HCT116 (cell line): ENCODE results near the gene VPS26A. TPM values are rescaled to one million over a fixed set of nuclear protein-coding genes. Genes with fewer than 3 reads are reported as not detected.
"Not testable (repeated sequence)": the region's sequence is repeated elsewhere in the genome, so short reads cannot be mapped to it uniquely, and the experiment has no call there.

Experiments used
- ATAC-seq: fragments of 200-7000 bp; cut with Tn5 transposase; 2 replicates; pipeline ENCODE4 v1.9.1; 2020; ENCODE audit warnings: mild to moderate bottlenecking, moderate library complexity
- BruUV-seq: library from RNA; stranded (reverse); fragments of 400-500 nt; replicated peaks from 2 replicates; lab custom pipeline; 2021; lab: Mats Ljungman, UMichigan
- CTCF ChIA-PET: fragments of 300-600 bp; sonication (Branson Sonifier 250); formaldehyde crosslinking; loops from one replicate; lab custom pipeline; 2021; ENCODE audit warnings: antibody characterized with exemption; lab: Charles Lee
- POLR2A ChIA-PET: fragments of 300-600, 350-600 bp; sonication (Branson Sonifier 250); formaldehyde crosslinking; loops from one replicate; lab custom pipeline; 2021; ENCODE audit warnings: antibody characterized with exemption; lab: Charles Lee
- RAD21 ChIA-PET, 2 experiments: fragments of 300-600 bp; sonication (Branson Sonifier 250); formaldehyde crosslinking; loops; one replicate each; lab custom pipeline; 2023; ENCODE audit warnings: low total read pairs in 2 of 2; ENCODE audit not compliant: uncharacterized antibody in 2 of 2, unreplicated experiment in 2 of 2, low non-redundant PET in 1 of 2; lab: Charles Lee
- DNase-seq: peaks from one replicate; pipeline ENCODE4 v3.0.0-alpha.2; 2010; ENCODE audit warnings: low read depth, low spot score
- H2AFZ ChIP-seq: fragments of 200-600 bp; shearing (Covaris generic), sonication (generic); 2 replicates; pipeline ENCODE4 v1.6.1; 2017; ENCODE audit warnings: low read depth, mixed run types, mixed read lengths, antibody characterized with exemption, low read length; ENCODE audit not compliant: poor library complexity, severe bottlenecking
- H3K27ac ChIP-seq: 2 replicates; pipeline ENCODE4 v1.5.1; 2012; ENCODE audit warnings: low read depth, low read length
- H3K27me3 ChIP-seq: fragments of 200-600 bp; sonication (generic); 2 replicates; pipeline ENCODE4 v1.6.1; 2016; ENCODE audit warnings: mixed run types, low read length, mixed read lengths; ENCODE audit not compliant: insufficient read depth
- H3K36me3 ChIP-seq, 2 experiments: fragments of 200-500 bp in 1 of 2; fragments of 200-600 bp in 1 of 2; sonication (Bioruptor generic) in 1 of 2; sonication (generic) in 1 of 2; 2 replicates each; pipeline versions ENCODE4 v1.5.1 to v1.6.1; 2014 to 2016; ENCODE audit warnings: low read length in 2 of 2, inconsistent platforms in 1 of 2, mixed read lengths in 1 of 2, mixed run types in 1 of 2; ENCODE audit not compliant: insufficient read depth in 2 of 2, control insufficient read depth in 1 of 2
- H3K4me1 ChIP-seq, 2 experiments: fragments of 200-600 bp in 1 of 2; sonication (generic) in 1 of 2; 2 replicates each; pipeline versions ENCODE4 v1.5.1 to v1.6.1; 2012 to 2017; ENCODE audit warnings: low read length in 2 of 2, inconsistent platforms in 1 of 2, mild to moderate bottlenecking in 1 of 2, mixed read lengths in 1 of 2, mixed run types in 1 of 2, moderate library complexity in 1 of 2; ENCODE audit not compliant: insufficient read depth in 2 of 2, control insufficient read depth in 1 of 2
- H3K4me2 ChIP-seq: fragments of 200-600 bp; sonication (generic); 2 replicates; pipeline ENCODE4 v1.6.1; 2017; ENCODE audit warnings: mixed run types, low read length, mixed read lengths
- H3K4me3 ChIP-seq, 2 experiments: fragments of 200-600 bp in 1 of 2; sonication (generic) in 1 of 2; replicated peaks in 1 of 2; 2 replicates each; pipeline ENCODE4 v1.5.1; 2011 to 2016; ENCODE audit warnings: low read length in 2 of 2, control low read depth in 1 of 2, low read depth in 1 of 2, mild to moderate bottlenecking in 1 of 2, mixed read lengths in 1 of 2, mixed run types in 1 of 2
- H3K79me2 ChIP-seq: fragments of 200-600 bp; sonication (generic); 2 replicates; pipeline ENCODE4 v1.6.1; 2017; ENCODE audit warnings: mild to moderate bottlenecking, mixed run types, low read length, moderate library complexity, mixed read lengths; ENCODE audit not compliant: insufficient read depth
- H3K9ac ChIP-seq: fragments of 200-600 bp; sonication (generic); 2 replicates; pipeline ENCODE4 v1.6.1; 2016; ENCODE audit warnings: low read length, mixed read lengths
- H3K9me2 ChIP-seq: fragments of 200-600 bp; sonication (generic), shearing (Covaris generic); 2 replicates; pipeline ENCODE4 v1.6.1; 2017; ENCODE audit warnings: mixed run types, mild to moderate bottlenecking, moderate library complexity; ENCODE audit not compliant: insufficient read depth
- H3K9me3 ChIP-seq, 2 experiments: fragments of 200-500 bp in 1 of 2; fragments of 200-600 bp in 1 of 2; sonication (Bioruptor generic) in 1 of 2; sonication (generic) in 1 of 2; 2 replicates each; pipeline ENCODE4 v1.6.1; 2014 to 2017; ENCODE audit warnings: low read length in 2 of 2, mixed read lengths in 2 of 2, inconsistent platforms in 1 of 2, low read depth in 1 of 2, mild to moderate bottlenecking in 1 of 2, mixed run types in 1 of 2, moderate library complexity in 1 of 2; ENCODE audit not compliant: control insufficient read depth in 1 of 2, insufficient read depth in 1 of 2
- H4K20me1 ChIP-seq: fragments of 200-600 bp; sonication (generic), shearing (Covaris generic); 2 replicates; pipeline ENCODE4 v1.6.1; 2017; ENCODE audit warnings: mixed run types, mild to moderate bottlenecking, moderate library complexity; ENCODE audit not compliant: insufficient read depth
- CBX3 ChIP-seq: IDR thresholded peaks from 2 replicates; pipeline ENCODE4 v1.6.1; 2012; ENCODE audit warnings: low read depth
- EZH2 ChIP-seq: fragments of 200-600 bp; sonication (generic); IDR thresholded peaks from 2 replicates; pipeline ENCODE4 v1.6.1; 2017; ENCODE audit warnings: antibody characterized with exemption, mixed run types
- FOSL1 ChIP-seq: IDR thresholded peaks from 2 replicates; pipeline ENCODE4 v1.6.1; 2012; ENCODE audit warnings: low read depth
- JUND ChIP-seq: IDR thresholded peaks from 2 replicates; pipeline ENCODE4 v1.6.1; 2012
- POLR2A ChIP-seq: IDR thresholded peaks from 2 replicates; pipeline ENCODE4 v1.7.0; 2011; ENCODE audit warnings: borderline replicate concordance; ENCODE audit not compliant: insufficient read depth, insufficient read length; ENCODE audit errors: extremely low read depth
- SIN3A ChIP-seq: IDR thresholded peaks from 2 replicates; pipeline ENCODE4 v1.6.1; 2012; ENCODE audit warnings: low read depth
- TCF7L2 ChIP-seq: IDR thresholded peaks from 2 replicates; pipeline ENCODE4 v1.7.0; 2011; ENCODE audit warnings: borderline replicate concordance, inconsistent platforms; ENCODE audit not compliant: insufficient read depth, insufficient read length; ENCODE audit errors: extremely low read depth
- YY1 ChIP-seq: IDR thresholded peaks from 2 replicates; pipeline ENCODE4 v1.6.1; 2011; ENCODE audit warnings: low read length, low read depth, moderate library complexity, mild to moderate bottlenecking; ENCODE audit not compliant: insufficient replicate concordance; ENCODE audit errors: extremely low read depth
- ZNF274 ChIP-seq: fragments of 200-500 bp; sonication (Bioruptor generic); IDR thresholded peaks from 2 replicates; pipeline ENCODE4 v1.6.1; 2014; ENCODE audit warnings: mild to moderate bottlenecking, low read depth, low read length, inconsistent platforms
- intact Hi-C: fragments of 100-400 bp; cut with micrococcal nuclease; formaldehyde crosslinking; loops from 2 replicates; pipeline ENCODE4 v1.10.0; 2022
- total RNA-seq: library from RNA; stranded (reverse); gene quantifications from one replicate; pipeline ENCODE4 v1.2.1, GENCODE V29; 2021; ENCODE audit not compliant: unreplicated experiment

Gene VPS26A
- total RNA-seq, 1 experiment from 2014 or later: 65.1 TPM

- Histone ChIP-seq H2AFZ (no peak overlapping the region), H3K9me3 (no peaks in the 10 kb centered on the region), H3K4me1 (no peaks in the 10 kb centered on the region), H3K9me2 (no peaks in the 10 kb centered on the region), H4K20me1 (no peaks in the 10 kb centered on the region), H3K4me3 (no peak overlapping the region), H3K36me3 (peaks cover 6 to 13% of the 10 kb centered on the region in 2 experiments; a peak in 2 of 4 replicates), H3K4me2 (no peak overlapping the region), H3K9ac (no peak overlapping the region), H3K27me3 (no peaks in the 10 kb centered on the region), H3K79me2 (no peaks in the 10 kb centered on the region), H3K27ac (no peak overlapping the region)
- ATAC-seq (no peak), DNase-seq (no peak)
- TF ChIP-seq FOSL1 (no peak), POLR2A (no peak), SIN3A (no peak), TCF7L2 (no peak), CBX3 (no peak), YY1 (no peak), ZNF274 (no peak), EZH2 (no peak), JUND (no peak)
- intact Hi-C loops: no loop called here
- ChIA-PET CTCF (no interaction called here), RAD21 (no interaction called here), POLR2A (no interaction called here)
- no TSS peak for BruUV-seq
Measured at GRCh38 chr10:69172241-69172982, 48.4 kb downstream of the VPS26A start.

- H3K79me2 ChIP-seq, CTCF ChIA-PET, H3K9me3 ChIP-seq, H3K4me3 ChIP-seq, POLR2A ChIA-PET, RAD21 ChIA-PET, H3K9me2 ChIP-seq, BruUV-seq, DNase-seq, H4K20me1 ChIP-seq, intact Hi-C loops, H3K9ac ChIP-seq, H3K36me3 ChIP-seq, ATAC-seq, H3K27me3 ChIP-seq, H2AFZ ChIP-seq, H3K27ac ChIP-seq, H3K4me2 ChIP-seq: not testable (repeated sequence)
- H3K4me1 ChIP-seq: peaks cover 0 to 12% of the 10 kb centered on the region in 2 experiments; a peak in 2 of 4 replicates
Measured at GRCh38 chr10:69175326-69175725, 51.3 kb downstream of the VPS26A start.
